ENCODE measurements around the gene SLC12A3.

DNA sequence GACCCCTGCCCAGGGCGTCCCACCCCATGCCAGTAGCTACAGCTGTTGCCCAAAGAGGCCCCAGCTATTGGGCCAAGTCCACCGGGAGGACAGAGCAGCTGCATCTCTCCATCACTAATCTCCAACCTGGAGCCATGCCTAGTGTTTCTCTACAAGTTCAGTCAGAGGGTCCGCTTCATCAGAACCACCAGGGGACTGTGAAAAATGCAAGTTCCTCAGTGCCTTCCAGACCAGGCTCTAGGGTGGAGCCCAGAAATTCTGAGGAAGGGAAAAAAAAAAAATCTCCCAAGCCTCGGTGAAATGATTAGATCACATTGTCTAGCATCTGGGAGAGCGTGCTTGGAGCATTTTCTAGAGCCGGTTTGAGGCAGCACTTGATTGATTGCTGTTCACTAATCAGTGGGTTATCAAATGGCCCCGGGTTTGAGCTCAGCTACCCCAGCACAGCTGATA, 44.5 kb downstream of the SLC12A3 start:
- TF ChIP-seq CTCF (IDR thresholded peaks at IDR 0.05; ENCODE audit: poor library complexity): no peak
- TF ChIP-seq EZH2 (IDR thresholded peaks at IDR 0.05; ENCODE audit: borderline replicate concordance): no peak

Data from hepatocyte (in vitro differentiated cells).